GM12872 (cell line): Measurements from ENCODE around the gene SNU13.

Experiments used
- CTCF ChIP-seq: IDR thresholded peaks from 3 replicates; pipeline ENCODE4 v1.5.1; 2011; ENCODE audit warnings: low read depth, mild to moderate bottlenecking, low read length, moderate library complexity; ENCODE audit not compliant: insufficient read depth

The SNU13 gene

GRCh38 chr22:41648432-41648831 is 40.2 kb downstream of the SNU13 start:
- no peak for TF ChIP-seq CTCF

GRCh38 chr22:41647771-41648170 is 40.9 kb downstream of the SNU13 start:
- no peak for TF ChIP-seq CTCF

GRCh38 chr22:41642331-41643110 is 46.1 kb downstream of the SNU13 start:
- TF ChIP-seq CTCF, result no peak

GRCh38 chr22:41641854-41642253 is 46.8 kb downstream of the SNU13 start:
- TF ChIP-seq CTCF, result no peak

- TF ChIP-seq CTCF, result no peak
Observed at GRCh38 chr22:41638748-41639147, 49.9 kb downstream of the SNU13 start.

GRCh38 chr22:41638124-41638523 is 50.5 kb downstream of the SNU13 start:
- no peak for TF ChIP-seq CTCF

- no peak for TF ChIP-seq CTCF
Observed at GRCh38 chr22:41636467-41636866, 52.2 kb downstream of the SNU13 start.
